Bronchus fibroblast of lung (primary cell): Measurements from ENCODE around the gene SRCAP. TPM values are rescaled to one million over a fixed set of nuclear protein-coding genes. Genes with fewer than 3 reads are reported as not detected.

Experiments
- total RNA-seq: library from RNA; depleted of rRNA; stranded (reverse); fragments of >200 nt; gene quantifications from 2 replicates; pipeline ENCODE4 v1.2.3, GENCODE V29; 2015

The SRCAP gene
- total RNA-seq: 6.2 and 12.4 TPM in 2 replicates

GRCh38 chr16:30698816-30699614 is at the start of gene SRCAP:
Gene SRCAP, plus strand, starts transcription at chr16:30699171. Its CDS starts 1,654 bp downstream, at chr16:30700825.

GRCh38 chr16:30650369-30651123 is 48.4 kb upstream of the SRCAP start, which contains the start of gene PRR14:
Gene PRR14, plus strand, starts transcription at chr16:30650960. Its CDS starts 686 bp downstream, at chr16:30651646.

GRCh38 chr16:30657866-30658730 is 40.9 kb upstream of the SRCAP start, which contains the start of gene FBRS:
Gene FBRS, plus strand, starts transcription at chr16:30658431. Its CDS starts 1,088 bp downstream, at chr16:30659519.

GRCh38 chr16:30747799-30748633 is 49.0 kb downstream of the SRCAP start, which contains the start of gene PHKG2:
Gene PHKG2, plus strand, starts transcription at chr16:30748425. Its CDS starts 396 bp downstream, at chr16:30748821.

GRCh38 chr16:30761928-30762902 is 63.2 kb downstream of the SRCAP start, which contains the start of the genes CFAP119 and RNF40:
Gene CFAP119, minus strand, starts transcription at chr16:30762062. Its CDS starts 314 bp downstream, at chr16:30761748.
Gene RNF40, plus strand, starts transcription at chr16:30762322. Its CDS starts 224 bp downstream, at chr16:30762546.

GRCh38 chr16:30786936-30787612 is 88.1 kb downstream of the SRCAP start, which contains the start of gene ZNF629:
Gene ZNF629, minus strand, starts transcription at chr16:30787205. Its CDS starts 2,723 bp downstream, at chr16:30784482.

Other genes starting within 250 kb of the SRCAP start
- not detected in 2 replicates for gene ITGAL, start 226.4 kb upstream of the SRCAP start, total RNA-seq
- gene ZNF768, start 172.6 kb upstream of the SRCAP start, total RNA-seq: 22.9 and 27.9 TPM in 2 replicates
- gene ZNF747, start 164.3 kb upstream of the SRCAP start, total RNA-seq: 7.3 and 8.1 TPM in 2 replicates
- 5.5 and 6.2 TPM in 2 replicates for gene ZNF764, start 140.8 kb upstream of the SRCAP start, total RNA-seq
- 11.1 and 14.0 TPM in 2 replicates for gene ZNF688, start 127.5 kb upstream of the SRCAP start, total RNA-seq
- 4.9 and 6.2 TPM in 2 replicates for gene ZNF785, start 113.5 kb upstream of the SRCAP start, total RNA-seq
- gene ZNF689, start 88.8 kb upstream of the SRCAP start, total RNA-seq: 6.4 and 7.3 TPM in 2 replicates
- 21.4 and 23.5 TPM in 2 replicates for gene PRR14, start 48.2 kb upstream of the SRCAP start, total RNA-seq
- 19.3 TPM in 2 replicates for gene FBRS, start 40.7 kb upstream of the SRCAP start, total RNA-seq
- gene PHKG2, start 49.3 kb downstream of the SRCAP start, total RNA-seq: 29.4 and 32.3 TPM in 2 replicates
- 2.7 and 6.2 TPM in 2 replicates for gene CFAP119, start 62.9 kb downstream of the SRCAP start, total RNA-seq
- 60.7 and 88.3 TPM in 2 replicates for gene RNF40, start 63.2 kb downstream of the SRCAP start, total RNA-seq
- 12.5 and 14.1 TPM in 2 replicates for gene ZNF629, start 88.0 kb downstream of the SRCAP start, total RNA-seq
- gene BCL7C, start 194.9 kb downstream of the SRCAP start, total RNA-seq: 79.2 and 85.0 TPM in 2 replicates
- 2.5 and 4.7 TPM in 2 replicates for gene CTF1, start 197.4 kb downstream of the SRCAP start, total RNA-seq
- gene FBXL19, start 224.4 kb downstream of the SRCAP start, total RNA-seq: 16.0 and 19.6 TPM in 2 replicates
- gene ORAI3, start 249.9 kb downstream of the SRCAP start, total RNA-seq: 36.0 and 37.8 TPM in 2 replicates